HT1080 (cell line): Measurements from ENCODE around the gene SPHKAP. TPM values are rescaled to one million over a fixed set of nuclear protein-coding genes. Genes with fewer than 3 reads are reported as not detected.
A peak's percentile ranks its signal among the peaks of the same experiment; 100 is the strongest.
"Not testable (repeated sequence)": the region's sequence is repeated elsewhere in the genome, so short reads cannot be mapped to it uniquely, and the experiment has no call there.

Experiments used
- DNase-seq: peaks from one replicate; pipeline ENCODE4 v3.0.0-alpha.2; 2015; ENCODE audit warnings: low read depth
- small RNA-seq: library from RNA; depleted of rRNA; stranded (forward); fragments of <200 nt; gene quantifications from one replicate; pipeline ENCODE3, GENCODE V24; 2014
- total RNA-seq: library from RNA; depleted of rRNA; stranded (reverse); fragments of >200 nt; shearing (Covaris generic); gene quantifications from 2 replicates; pipeline ENCODE4 v1.2.3, GENCODE V29; 2014

SPHKAP gene
- total RNA-seq, 1 experiment from 2014 or later, result not detected

GRCh38 chr2:228037915-228038314, 143.6 kb downstream of the SPHKAP start:
- no peak for DNase-seq

DNA sequence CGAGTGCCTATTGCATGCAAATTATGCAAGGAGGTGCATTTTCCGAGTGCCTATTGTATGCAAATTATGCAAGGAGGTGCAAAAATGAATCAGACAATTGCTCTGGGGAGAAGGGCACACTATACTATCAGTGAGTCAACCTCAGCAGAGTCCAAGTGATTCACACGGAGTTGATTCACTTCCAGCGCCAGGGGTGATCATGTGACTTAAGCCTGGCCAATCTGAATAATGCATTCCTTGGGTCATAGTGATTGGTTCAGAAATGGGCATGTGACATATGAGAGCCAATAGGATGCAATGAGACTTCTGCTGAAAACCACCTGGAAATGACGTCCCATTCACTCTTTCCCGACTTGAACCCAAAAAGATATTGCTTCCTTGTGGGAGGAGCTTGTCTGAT, 157.9 kb downstream of the SPHKAP start:
- peak; percentile 81 for DNase-seq

DNA sequence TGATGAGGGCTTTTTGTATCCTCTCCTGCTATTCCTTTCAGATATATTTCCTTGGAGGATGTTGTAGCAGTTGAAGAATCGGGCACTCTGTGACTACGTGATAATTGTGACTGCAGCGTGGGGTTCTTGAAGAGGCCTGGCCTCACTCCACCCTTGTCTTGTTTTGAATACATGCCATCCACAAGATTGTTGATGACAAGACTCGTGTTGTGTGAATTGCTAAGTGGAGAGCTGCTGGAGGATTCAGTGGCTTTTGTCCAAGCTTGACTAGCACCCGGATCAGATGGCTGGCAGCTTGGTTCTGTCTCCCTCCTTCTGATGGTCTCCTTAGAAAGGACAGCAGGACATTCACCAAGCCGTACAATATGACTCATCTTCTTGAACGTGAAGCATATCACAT, 163.2 kb downstream of the SPHKAP start:
- no peak for DNase-seq

GRCh38 chr2:228017784-228018183, 163.7 kb downstream of the SPHKAP start:
- no peak for DNase-seq

DNA sequence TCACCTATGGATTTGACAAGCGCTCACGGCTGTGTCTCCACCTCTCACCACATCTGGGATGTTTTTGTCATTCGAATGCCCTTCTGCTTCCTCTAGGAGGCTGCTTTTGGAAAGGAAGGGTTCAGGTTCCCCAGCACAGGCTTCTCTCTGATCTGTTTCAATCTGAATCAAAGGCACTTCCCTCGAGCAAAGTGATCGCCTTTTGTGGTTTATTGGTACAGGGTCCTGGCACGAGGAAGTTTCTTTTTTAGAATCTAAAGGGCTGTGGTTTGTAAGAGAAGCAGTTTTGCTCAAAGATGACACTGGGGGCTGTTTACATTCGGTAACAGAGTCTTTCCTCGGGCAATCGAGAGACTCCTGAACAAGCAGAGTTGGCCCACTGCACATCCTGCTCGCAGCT, 165.1 kb downstream of the SPHKAP start:
- DNase-seq, result no peak

GRCh38 chr2:228015741-228016140, 165.7 kb downstream of the SPHKAP start:
- no peak for DNase-seq

GRCh38 chr2:227996366-227996765, 185.1 kb downstream of the SPHKAP start:
- DNase-seq, result no peak

DNA sequence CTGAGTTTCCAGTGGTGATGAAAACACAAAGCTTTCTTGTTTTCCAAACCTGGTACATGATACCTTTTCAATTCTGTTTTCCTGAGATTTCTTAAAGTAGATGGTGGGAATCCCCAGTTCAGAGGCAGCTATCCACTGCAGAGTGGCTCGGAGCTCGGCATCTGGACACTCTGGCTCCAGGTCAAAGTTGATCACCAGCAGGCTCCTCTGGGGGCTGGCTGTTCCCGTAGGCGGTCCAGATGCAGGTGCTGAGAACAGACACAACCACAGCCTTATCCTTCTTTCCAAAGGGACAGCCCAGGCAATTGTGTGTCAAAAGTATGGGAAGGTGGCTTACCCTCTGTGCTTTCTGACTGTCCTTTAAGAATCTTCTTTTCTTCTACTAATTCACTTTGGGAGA, 190.6 kb downstream of the SPHKAP start:
- no peak for DNase-seq

- DNase-seq, result no peak
Measured at GRCh38 chr2:227973241-227973640, 208.2 kb downstream of the SPHKAP start.

DNA sequence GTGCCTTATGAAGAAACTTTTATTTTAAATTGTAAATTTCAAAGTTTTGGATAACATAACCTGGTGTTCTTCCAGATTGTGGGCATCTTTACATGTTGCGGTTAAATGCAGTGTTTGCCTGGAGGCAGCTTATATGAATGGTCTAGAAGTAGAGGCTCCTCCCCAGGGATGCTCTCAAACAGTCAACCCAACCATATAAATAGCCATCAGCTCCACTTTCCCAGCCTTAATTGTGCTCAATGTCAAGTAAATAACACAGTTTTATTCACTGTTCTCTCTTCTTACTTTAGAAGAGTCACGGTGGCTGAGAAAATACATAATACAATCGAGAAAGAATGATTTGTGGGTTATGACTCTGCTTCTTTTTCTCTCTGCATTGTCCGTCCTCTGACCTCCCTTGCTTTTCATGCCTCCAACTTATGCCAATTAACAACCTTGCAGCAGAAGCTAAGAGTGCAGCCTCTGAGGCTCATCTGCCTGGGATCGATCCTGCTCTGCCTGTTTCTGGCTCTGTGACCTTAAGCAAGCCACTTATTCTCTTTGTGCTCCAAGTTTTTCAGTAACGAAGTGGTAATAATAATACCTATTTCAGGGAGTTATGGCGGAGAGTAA, 209.8 kb downstream of the SPHKAP start:
- no peak for DNase-seq

- no peak for DNase-seq
Measured at GRCh38 chr2:227960317-227960716, 221.2 kb downstream of the SPHKAP start.

DNA sequence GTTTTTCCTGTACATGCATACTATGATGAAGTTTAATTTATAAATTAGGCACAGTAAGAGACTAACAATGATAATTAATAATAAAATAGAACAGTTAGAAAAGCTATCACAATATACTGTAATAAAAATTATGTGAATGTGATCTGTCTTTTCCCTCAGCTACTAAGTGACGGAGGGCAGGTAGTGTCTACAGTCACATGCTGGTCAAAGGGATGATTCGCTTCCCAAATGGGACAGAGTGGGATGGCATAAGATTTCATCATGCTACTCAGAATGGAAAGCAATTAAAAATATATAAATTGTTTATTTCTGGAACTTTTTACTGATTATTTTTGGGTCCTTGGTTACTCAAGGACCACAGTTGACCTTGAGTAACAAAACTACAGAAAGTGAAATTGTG, 238.5 kb downstream of the SPHKAP start:
- no peak for DNase-seq

GRCh38 chr2:227942021-227942420, 239.5 kb downstream of the SPHKAP start:
- peak; percentile 46 for DNase-seq

DNA sequence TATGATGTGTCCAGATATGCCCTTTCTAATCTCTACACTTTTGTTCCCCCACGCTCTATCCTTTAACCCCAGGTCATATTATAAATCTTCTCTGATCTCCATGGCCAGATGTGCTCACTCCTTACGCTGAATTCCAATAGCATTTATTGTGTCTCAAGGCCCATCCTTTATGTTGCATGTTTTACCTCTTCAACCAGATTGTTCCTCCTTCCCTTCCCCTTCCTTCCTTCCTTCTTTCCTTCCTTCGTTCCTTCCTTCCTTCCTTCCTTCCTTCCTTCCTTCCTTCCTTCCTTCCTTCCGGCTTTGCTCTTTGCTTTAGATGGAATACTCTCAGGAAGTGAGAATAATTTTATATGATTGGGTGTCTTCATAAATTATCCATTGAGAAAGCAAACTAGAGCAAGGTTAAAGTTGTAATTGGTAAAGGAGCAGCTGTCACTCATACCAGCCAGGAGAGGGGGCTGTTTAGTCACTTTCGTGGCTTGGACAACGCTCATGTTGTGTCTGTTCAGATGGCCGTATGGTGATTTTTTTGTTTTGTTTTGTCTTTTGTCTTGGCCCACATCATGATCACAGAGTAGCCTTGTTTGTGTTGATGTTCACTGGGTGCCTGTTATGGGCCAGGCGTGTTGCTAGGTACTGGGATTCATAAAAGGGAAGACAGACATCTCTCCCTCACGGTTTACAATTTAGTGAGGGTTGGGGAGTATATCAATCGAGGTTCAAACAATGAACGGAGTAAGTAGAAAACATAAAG, 242.0 kb downstream of the SPHKAP start:
- DNase-seq, result peak; percentile 24

DNA sequence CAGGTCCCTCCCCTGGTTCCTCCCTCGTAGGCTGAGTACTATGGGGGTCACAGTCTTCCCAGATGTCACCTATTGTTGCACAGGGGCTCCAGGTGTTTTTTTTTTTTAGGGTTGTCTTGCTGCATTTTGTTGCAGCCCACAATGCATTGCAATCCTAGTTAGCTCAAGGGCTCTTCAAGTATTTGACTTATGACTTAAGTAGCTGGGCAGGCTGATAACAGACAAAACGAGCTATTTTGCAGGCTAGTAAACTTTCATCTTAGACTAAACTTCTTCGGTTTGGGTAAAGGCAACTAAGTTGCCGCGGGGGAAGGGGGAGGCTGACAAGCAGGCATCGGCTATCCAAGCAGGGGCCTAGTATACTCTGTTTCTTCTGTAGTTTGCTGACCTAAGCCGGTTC, 245.2 kb downstream of the SPHKAP start:
- not testable (repeated sequence) for DNase-seq

DNA sequence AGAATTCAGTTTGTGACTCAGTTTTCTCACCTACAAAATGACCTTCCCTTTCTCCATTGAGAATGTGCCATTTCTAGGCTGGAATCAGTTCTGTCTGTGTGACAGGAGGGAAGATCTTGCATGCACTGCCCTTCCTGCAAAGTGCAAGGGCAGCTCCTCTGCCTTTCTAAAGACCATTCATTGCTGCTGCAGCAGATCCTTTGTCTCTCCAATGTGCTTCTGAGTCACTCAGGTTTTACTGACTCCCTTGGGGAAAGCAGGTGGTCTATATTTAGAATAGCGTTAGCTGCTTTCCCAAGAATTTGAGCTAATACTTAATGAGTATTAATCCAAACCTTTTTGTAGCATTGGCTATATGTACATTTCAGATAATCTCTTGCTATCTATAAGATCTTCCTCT, 247.6 kb downstream of the SPHKAP start:
- DNase-seq, result no peak

DNA sequence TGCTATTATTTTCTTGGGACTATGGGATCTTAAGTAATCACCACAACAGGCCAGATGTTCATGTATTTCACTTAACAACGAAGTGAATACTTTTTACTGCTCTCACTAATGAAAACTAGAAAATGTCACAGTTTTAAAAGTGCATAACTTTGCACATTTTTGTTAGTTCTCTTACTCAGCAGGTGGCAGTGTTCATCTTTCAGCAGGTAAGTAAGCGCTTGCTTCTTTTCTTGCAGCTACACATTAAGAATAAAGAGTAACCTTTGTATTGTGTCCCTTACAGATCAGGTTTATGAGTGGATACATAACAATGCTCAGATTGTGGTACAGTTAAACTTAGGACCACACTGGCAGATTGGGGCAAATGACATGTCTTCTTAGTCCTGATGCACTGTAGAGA, 249.1 kb downstream of the SPHKAP start:
- DNase-seq, result no peak

GRCh38 chr2:227932001-227932400, 249.5 kb downstream of the SPHKAP start:
- no peak for DNase-seq

Small RNAs within 50 kb of the gene (small RNA-seq; reads per million reads assigned to genes)
- not detected for gene RNU6-624P
